ENCODE data around the gene SLC9A9.
"Not testable (repeated sequence)": the region's sequence is repeated elsewhere in the genome, so short reads cannot be mapped to it uniquely, and the experiment has no call there.

Gene SLC9A9

DNA sequence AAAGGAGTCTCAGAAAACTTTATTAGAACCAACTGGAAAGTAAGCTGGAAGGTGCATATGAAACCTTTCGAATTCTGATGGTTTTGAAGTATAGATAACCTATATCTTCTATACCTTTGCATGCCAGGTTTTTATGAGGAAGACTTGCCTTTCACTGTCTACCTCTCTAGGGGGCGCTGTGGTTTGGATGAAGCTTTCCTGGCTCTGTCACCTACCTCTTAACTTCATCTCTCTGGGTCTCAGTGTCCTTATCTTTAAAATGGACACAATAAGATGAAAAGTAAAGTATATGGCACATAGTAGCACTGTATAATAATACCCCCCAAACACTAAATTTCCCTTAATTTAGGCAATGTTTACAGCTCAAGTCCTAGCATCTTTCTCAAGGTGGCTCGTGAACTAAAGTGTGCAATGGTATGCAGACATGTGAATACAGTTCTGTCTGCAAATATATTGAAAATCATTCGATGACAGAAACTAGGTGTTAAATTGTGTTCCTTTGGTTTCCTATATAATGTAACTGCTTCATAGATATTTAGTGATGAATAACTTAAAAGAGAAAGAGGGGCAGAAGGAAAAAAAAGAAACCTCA lies 414.4 kb downstream of the SLC9A9 start:
- DNase-seq = peak; percentile 7

DNA sequence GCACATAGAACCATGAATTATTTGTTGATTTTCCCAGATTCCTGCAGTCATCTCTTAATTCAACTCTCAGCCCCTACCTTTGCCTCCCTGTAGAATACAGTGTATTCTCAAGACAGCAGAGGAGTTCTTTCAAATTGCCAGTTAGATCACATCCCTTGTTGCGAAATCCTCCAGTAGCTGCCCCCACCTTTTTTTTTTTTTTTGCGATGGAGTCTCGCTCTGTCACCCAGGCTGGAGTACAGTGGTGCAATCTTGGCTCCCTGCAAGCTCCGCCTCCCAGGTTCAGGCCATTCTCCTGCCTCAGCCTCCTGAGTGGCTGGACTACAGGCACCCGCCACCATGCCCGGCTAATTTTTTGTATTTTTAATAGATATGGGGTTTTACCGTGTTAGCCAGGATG lies 417.0 kb downstream of the SLC9A9 start:
- not testable (repeated sequence) for DNase-seq

DNA sequence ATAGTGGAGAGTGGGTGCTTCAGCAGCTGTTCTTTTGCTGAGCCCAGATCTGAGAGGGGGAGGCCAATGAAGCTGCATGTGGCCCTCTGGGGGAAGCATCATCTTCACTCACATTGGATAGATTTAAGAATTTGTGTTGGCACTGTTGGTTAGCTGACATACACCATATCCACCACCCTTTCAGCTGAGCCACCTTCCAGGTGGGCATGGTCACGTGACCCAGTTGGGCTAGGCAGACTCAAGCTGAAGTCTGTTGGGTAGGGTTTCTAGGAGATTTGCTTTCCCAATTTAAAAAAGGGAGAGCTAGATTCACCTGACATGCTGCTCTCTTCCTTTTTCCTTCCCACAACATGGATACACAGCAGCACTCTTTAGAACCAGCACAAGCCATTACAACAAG lies 417.7 kb downstream of the SLC9A9 start:
- no peak for DNase-seq

DNA sequence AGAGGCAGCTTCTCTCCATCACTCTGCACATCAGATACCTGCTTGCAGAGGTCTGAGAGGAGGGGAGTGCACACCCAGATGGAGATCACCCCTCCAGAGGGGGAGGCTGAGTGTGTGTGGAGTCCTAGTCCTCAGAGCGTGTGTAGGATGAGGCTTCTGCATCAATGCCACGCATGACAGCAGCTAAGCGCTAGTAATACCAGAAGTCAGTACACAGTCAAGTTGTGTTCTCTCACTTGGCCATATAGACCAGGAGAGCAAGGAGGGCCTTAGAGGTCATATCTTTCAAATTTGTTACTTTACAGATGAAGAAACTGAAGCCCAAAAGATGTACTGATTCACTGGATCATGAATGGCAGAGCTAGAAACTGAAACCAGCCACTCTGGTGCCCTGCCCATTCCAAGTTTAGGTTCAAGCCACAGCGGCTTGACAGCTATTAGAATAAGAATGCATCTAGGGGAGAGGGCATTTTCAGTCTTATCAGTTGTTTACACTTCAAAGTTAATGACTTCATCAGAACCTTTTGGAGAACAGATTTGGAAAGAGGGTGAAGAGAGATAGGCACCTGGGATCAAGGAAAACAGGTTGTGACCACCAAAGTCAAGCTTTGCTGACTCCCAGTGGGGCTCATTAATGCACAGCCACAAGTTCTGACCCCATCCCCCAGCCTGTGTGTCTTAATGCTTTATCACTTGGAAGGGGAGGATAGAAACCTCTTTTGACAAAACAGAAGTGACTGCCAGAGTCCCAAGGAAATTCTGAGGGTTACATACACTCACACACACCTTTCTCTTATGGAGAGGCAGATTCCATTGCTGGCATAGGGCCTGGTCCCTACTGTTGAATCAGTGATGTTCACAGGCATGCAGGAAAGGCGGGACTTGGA lies 418.4 kb downstream of the SLC9A9 start:
- DNase-seq = no peak

DNA sequence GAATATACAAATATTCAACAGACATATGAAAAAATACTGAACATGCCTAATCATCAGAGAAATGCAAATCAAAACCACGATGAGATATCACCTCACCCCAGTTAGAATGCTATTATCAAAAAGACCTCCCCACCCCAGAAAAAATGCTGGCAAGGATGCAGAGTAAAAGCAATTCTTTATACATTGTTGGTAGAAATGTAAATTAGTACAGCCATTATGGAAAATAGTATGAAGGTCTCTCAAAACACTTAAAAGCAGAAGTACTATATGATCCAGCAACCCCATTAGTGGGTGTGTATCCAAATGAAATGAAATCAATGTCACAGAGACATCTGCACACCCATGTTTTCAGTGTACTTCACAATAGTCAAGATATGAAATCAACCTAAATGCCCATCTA lies 420.0 kb downstream of the SLC9A9 start:
- no peak for DNase-seq

DNA sequence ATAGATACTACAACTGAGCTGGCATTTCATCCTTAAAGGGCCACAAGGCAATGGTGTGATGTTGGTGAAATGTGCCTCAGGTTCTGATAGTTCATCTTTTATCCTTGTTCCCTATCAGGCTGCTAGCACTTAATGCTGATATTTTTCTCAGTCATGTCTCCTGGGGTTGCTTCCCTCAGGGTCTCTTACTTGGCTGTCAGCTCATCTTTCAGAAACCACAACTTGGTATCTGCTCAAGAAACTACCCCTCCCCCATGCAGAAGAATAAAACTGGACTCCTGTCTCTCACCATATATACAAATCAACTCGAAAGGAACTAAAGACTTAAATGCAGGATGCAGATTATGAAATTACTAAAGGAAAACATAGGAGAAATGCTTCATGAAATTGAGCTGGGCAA lies 420.6 kb downstream of the SLC9A9 start:
- DNase-seq = no peak

DNA sequence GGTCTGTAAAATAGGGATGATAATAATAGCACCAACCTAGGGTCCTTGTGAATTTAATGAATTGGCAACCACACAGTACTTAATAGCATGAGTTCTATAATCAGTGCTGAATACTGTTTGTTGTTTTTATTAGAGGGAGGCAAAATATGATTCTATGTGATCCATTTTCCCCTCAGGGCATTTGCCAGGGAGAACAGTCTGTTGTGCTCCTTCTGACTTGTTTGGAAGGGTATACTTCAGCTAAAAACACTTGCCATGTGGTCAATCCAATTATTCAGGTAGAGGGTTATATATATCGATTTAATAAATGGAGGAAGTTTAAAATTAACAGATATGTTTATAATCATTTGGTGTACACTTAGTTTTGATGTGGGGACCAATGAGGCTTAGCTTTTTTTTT lies 423.4 kb downstream of the SLC9A9 start:
- no peak for DNase-seq

DNA sequence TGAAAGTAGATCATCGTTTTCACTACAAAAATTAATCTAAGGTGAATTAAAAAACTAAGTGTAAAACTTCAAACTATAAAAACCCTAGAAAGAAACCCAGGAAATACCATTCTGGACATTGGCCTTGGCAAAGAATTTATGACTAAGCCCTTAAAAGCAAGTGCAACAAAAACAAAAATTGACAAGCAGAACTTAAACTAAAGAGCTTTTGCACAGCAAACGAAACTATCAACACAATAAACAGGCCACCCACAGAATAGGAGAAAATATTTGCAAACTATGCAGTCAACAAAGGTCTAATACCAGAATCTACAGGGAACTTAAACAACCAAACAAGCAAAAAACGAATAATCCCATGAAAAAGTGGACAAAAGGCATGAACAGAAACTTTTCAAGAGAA lies 426.7 kb downstream of the SLC9A9 start:
- DNase-seq = no peak

DNA sequence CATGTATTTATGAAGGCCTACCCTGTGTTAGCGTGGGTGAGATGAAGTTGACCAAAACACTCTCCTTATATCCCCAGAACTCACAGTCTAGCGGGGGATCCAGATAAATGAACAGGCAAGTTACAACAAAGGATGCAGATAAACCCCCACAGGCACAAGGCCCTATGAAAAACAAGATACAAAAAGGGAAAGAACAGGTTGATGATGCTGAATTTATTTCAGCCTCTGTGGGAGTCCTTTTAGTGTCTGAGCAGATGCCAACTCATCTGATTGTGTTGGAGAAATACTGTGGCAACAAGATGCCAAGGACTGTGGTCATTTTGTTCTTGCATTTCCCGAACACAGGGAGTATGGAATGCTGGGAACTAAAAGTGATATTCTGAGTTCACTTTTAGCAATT lies 428.7 kb downstream of the SLC9A9 start:
- no peak for DNase-seq

DNA sequence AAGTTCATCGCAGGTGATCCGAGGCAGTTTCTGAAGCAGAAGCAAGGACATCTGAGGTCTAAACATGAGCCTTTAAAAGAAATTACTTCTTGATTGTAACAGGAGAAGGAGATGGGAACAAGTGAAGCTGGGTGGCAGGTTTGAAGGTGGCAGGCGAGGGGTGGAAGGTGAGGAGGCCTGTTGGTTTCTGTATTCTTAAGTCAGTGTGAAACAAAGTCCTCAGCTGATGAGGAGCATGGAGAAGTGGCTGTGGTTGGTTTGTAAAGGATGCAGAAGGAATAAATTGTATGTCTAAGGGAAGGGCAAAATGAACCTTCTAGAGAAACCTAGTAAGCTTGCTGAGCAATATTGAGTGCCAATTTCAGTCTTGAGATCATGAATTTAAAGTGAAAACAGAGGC lies 429.9 kb downstream of the SLC9A9 start:
- no peak for DNase-seq

DNA sequence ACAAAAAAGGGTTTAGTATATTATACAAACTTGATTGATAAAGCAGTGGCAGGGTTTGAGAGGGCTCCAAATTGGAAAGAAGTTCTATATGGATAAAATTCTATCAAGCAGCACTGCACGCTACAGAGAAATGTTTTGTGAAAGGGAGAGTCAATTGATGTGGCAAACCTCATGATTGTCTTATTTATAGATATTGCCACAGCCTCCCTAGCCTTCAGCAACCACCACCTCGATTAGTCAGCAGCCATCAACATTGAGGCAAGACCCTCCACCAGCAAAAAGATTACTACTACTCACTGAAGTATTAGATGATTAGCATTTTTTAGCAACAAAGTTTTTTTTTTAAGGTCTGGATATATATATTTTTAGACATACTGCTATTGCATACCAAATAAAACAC lies 432.0 kb downstream of the SLC9A9 start:
- DNase-seq = no peak

DNA sequence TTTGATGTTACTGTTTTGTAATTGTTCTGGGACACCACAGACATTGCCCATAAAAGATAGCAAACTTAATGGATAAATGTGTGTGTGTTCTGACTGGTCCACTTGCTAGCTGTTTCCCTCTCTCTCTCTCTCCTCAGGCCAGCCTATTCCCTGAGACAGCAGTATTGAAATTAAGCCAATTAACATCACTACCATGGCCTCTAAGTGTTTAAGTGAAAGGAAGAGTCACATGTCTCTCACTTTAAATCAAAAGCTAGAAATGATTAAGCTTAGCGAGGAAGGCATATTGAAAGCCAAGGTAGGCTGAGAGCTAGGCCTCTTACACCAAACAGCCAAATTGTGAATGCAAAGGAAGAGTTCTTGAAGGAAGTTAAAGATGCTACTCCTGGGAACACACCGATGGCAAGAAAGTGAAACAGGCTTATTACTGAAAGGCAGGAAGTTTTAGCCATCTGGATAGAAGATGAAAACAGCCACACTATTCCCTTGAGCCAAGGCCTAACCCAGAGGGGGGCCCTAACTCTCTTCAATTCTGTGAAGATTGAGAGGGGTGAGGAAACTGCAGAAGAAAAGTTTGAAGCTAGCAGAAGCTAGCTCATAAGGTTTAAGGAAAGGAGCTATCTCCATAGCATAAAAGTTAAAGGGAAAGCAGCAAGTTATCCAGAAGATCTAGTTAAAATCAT lies 433.6 kb downstream of the SLC9A9 start:
- no peak for DNase-seq

DNA sequence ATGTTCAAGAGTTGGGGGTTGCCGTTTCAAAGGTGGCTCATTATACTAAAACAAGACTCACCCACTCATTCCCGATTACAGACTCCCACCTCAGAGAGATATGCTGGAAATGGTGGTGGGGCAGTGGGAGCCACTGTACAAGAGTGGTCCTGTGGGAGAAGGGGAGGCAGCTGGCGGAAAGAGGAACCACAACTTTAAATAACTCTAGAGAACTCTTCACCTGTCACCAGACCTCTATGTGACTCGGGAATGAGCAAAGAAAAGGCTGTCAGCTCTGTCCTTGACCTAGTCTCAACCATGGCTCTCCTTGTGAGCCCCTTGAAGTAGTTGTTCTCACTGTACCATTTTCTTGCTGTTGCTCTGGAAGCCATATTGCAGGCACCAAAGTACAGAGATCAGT lies 434.9 kb downstream of the SLC9A9 start:
- DNase-seq = no peak

DNA sequence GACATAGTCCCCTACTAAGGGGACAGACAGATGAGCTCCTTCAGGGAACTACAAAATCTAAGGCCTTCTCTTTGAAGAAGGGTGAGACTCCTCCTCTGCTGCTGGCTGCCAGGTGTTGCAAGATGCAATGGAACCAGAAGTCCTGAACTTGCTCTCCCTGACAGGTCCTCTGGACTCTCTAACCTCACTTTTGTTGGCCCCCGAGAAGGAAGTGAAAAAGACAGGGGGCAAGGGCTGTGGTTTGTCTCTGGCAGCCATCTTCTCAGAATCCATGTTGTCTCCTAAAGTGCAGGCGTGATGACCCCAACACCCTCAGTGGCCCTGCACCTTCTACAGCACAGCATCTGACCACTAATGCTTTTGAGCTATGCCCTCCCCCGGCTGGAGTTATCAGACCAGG lies 436.2 kb downstream of the SLC9A9 start:
- DNase-seq = no peak

DNA sequence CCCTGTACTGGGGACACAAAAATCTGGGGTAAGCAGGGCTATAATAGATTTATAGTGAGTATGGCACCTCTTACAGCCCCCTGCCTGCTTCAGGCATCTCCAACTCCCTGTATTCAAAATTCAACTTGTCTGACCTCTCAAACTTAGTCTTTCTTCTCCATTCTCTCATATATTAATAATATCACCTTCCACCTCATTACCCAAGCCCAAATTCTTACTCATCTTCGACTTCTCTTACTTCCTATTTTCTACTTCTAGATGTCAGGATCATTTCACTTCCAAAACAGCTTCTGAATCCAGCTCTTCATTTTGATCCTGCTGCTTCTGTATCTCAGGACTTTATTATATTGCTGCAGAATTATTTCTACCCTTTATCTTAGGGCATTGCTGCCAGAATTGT lies 438.0 kb downstream of the SLC9A9 start:
- DNase-seq = no peak

DNA sequence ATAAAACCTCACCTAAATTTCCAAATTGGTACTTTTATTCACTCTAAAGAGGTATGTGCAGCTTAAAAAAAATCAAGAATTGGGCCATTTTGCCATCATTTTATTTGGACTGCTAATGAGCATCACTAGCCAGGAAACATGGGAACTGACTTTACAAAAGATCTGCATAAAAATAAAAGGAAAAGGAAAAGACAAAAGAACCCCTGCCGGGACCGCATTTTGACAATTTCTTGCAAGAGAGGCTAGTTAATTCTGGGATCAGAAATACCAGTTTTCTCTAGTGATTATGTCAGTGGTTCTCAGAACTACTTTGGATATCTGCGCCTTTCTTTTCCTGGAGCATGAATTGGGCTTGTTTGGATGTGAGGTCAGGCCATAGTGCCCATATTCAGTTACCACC lies 439.5 kb downstream of the SLC9A9 start:
- no peak for DNase-seq

DNA sequence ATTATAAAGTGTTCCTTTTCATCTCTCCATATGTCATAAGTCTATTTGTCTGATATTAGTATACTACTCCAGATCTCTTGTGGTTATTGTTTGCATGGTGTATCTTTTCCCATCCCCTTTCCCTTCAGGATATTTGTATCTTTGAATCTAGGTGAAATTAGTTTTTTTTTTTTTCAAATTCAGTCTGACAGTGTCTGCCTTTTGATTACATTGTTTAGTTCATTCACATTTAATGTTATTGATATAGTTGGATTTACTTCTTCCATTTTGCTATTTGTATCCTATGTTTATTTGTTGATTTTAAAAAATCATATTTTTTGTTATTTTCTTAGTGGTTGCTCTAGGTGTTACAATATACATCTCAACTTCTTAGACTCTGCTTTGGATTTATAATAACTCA lies 445.7 kb downstream of the SLC9A9 start:
- no peak for DNase-seq

DNA sequence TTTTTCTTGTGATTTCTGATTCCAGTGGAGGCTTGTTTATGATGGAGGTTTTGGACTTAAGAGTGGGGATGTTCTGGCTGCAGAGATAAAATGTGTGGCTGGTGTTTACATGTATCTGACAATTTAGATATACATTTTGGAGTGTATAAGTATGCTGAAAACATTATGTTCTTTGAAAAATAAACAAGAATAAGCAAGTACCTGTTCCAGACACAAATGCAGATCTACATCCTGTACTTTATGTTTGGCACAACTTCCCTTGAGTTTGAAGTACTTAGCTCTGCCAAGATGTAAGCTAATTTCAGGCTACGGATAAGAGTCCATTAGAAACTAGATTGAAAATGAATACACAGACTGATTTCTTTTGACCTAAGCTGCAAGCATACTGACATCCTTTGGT lies 451.5 kb downstream of the SLC9A9 start:
- DNase-seq = no peak

DNA sequence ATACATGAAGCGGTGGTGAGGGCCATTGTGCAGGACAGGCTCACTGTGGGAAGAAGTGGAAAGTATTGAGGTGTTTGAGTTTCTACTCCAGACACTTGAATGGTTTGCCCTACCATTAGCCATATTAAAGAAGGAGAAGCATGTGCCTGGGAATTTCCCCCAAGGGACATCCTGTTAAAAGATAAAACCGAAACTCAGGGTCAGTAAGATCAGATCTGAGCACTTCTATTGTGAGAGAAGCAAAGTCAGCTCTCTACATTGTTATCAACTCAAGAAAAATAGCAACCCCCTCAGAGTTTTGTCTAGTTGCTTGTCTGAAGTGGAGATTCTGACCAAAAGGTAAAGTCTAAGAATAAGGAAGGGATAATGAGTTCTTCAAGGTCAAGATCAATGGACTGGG lies 458.9 kb downstream of the SLC9A9 start:
- no peak for DNase-seq

DNA sequence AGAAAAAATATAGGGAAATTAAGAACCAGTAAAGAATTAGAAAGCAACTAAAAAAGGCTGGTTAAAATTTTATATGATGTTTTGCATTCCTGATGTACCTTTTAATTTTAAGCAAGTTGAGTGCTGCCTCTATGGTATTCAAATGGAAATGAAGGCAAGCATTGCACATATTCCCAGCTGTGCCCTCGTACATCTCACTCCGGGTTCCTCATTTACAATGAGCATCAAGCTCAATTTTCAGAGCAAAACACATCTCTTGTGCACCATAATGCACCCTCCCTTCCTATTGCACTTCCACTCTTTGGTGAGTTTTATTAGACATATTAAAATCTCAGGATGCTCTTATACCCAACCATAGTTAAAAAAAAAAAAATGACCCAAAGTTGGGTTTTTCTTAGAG lies 460.8 kb downstream of the SLC9A9 start:
- no peak for DNase-seq

DNA sequence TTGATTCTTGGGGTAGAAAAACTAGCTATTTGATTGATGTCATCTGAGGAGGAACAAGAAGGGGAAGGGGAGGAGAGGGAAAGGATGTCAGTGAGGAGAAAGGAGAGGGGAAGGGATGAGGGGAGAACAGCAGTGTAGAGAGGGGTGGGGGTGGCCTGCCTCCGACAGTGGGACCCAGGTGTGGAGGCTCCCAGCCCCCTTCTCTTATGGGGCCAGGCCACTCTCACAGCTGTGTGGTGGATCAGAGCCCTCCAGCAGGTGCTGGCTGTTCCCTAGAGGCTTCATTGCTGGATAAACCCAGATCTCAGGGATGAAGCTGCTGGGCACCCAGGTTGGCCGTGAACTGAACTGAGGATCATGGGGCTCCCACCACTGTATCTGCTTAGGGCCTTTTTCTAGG lies 464.2 kb downstream of the SLC9A9 start:
- no peak for DNase-seq

DNA sequence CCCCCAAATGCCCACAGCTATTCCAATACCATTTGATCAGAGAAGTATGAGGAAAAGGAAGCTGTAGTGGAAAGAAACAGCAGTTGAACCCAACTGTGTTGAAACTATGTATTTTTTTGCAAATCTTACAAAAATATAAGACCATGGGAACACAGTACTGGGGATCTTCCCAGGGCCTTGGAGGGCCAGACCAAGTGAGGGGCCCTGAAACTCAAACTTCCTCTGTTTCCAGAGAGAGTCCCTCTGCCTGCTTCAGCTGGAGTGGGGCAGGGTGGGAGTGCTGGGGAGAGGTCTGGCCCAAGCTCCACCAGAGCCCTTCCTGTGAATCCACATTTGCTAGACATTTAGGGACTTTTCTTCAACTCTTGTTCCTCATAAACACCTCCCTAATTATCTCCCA lies 464.8 kb downstream of the SLC9A9 start:
- DNase-seq = no peak

DNA sequence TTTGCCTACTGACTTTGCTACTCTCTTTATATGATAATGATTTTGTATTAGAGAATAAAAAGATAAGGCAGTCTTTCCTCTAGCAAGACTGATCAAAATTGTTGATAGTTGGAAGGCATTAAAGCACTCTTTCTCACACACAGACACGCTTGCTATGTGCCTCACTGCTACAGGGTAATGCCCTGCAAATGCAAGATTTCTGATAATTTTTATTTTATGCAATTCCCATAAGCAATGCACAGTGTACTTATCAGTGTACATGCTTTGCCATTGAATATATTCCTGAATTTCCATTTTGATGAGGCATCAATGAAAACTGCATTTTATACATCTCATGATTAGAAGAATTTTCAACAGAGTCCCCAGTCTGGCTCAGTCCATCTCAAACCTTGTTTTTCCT lies 465.5 kb downstream of the SLC9A9 start:
- DNase-seq = no peak

DNA sequence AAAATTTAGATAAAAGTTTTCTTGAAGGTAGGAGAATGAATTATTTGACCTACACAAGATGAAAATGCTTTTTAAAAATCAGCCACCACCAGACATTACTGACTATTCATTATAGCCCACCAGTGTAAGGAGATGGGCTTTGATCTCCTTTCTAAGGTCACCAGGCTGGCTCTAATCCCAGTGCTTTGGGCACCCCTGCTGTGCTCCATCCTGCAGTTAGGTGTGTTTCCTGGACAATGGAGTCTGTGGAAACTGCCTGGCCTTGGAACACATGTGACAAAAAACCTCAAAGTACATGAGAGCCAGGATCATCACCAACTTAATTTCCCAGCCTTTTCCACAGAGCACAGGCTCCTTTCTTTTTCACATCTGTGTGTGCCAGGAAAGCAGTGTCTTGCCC lies 467.8 kb downstream of the SLC9A9 start:
- no peak for DNase-seq

Measured in CD4-positive, alpha-beta T cell treated with Interleukin-6 for 4 hours (primary cell).